Superior temporal gyrus (tissue), 1 donor: ENCODE data around the gene RRP1.

Experiments used
- DNase-seq: peaks from one replicate; pipeline ENCODE4 v3.0.0-alpha.2; 2016; ENCODE audit errors: extremely low spot score

The RRP1 gene

GRCh38 chr21:43758111-43758641 lies 31.2 kb upstream of the RRP1 start:
- DNase-seq, result no peak

GRCh38 chr21:43758811-43759210 lies 30.6 kb upstream of the RRP1 start:
- no peak for DNase-seq

- no peak for DNase-seq
Observed at GRCh38 chr21:43759651-43760050, 29.7 kb upstream of the RRP1 start.

GRCh38 chr21:43760391-43760958 lies 28.9 kb upstream of the RRP1 start:
- no peak for DNase-seq

GRCh38 chr21:43761886-43762285 lies 27.5 kb upstream of the RRP1 start:
- DNase-seq, result no peak

- no peak for DNase-seq
Observed at GRCh38 chr21:43762303-43763128, 26.9 kb upstream of the RRP1 start.

GRCh38 chr21:43763901-43764523 lies 25.4 kb upstream of the RRP1 start:
- DNase-seq, result no peak

GRCh38 chr21:43764576-43765495 lies 24.5 kb upstream of the RRP1 start:
- DNase-seq, result no peak

GRCh38 chr21:43766734-43767497 lies 22.5 kb upstream of the RRP1 start:
- no peak for DNase-seq

- no peak for DNase-seq
Observed at GRCh38 chr21:43767498-43767983, 21.8 kb upstream of the RRP1 start.

GRCh38 chr21:43767984-43768867 lies 21.2 kb upstream of the RRP1 start:
- no peak for DNase-seq

GRCh38 chr21:43768868-43769167 lies 20.6 kb upstream of the RRP1 start:
- no peak for DNase-seq

- no peak for DNase-seq
Observed at GRCh38 chr21:43769325-43769958, 19.9 kb upstream of the RRP1 start.

GRCh38 chr21:43770066-43770655 lies 19.2 kb upstream of the RRP1 start:
- no peak for DNase-seq

GRCh38 chr21:43771199-43771675 lies 18.1 kb upstream of the RRP1 start:
- DNase-seq, result no peak

- no peak for DNase-seq
Observed at GRCh38 chr21:43771698-43772424, 17.5 kb upstream of the RRP1 start.

GRCh38 chr21:43772425-43772821 lies 17.0 kb upstream of the RRP1 start:
- DNase-seq, result no peak

- DNase-seq, result no peak
Observed at GRCh38 chr21:43774163-43774562, 15.2 kb upstream of the RRP1 start.
